OCI-LY1 (cell line): ENCODE data around the gene VEGFB.

Source experiments
- EZH2 ChIP-seq: fragments of 200-600 bp; sonication (generic), shearing (Covaris generic); IDR thresholded peaks from 2 replicates; pipeline ENCODE4 v1.8.0; 2017; ENCODE audit warnings: borderline replicate concordance, mixed run types, mild to moderate bottlenecking, antibody characterized with exemption, low read length, moderate library complexity, mixed read lengths
- TF ChIP-seq, protein P1 (sequence below): fragments of 200-600 bp; sonication (generic), shearing (Covaris generic); IDR thresholded peaks from 2 replicates; pipeline ENCODE4 v1.5.1; 2017; ENCODE audit warnings: mild to moderate bottlenecking, antibody characterized with exemption, low read length, moderate library complexity, mixed read lengths

DNA sequence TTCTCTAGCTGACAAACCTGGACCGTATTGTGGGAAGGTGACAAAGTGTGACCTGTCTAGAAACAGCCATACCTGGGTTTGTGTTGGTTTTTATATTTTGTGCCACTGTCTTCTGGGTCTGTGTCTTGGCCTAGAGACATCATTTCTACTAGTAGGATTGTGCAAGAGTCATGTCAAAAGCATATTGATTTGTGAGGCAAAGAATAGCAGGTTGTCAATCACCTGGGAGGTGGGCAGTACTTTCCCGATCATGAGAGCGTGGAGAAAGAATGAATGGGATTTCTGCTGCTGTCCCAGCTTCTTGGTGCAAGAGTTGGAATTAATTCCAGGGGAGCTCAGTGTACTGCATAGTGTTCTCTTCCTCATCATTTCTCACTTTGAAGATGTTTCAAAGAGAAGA, 32.8 kb upstream of the VEGFB start:
- TF ChIP-seq EZH2, result no peak
- TF ChIP-seq, protein P1, sequence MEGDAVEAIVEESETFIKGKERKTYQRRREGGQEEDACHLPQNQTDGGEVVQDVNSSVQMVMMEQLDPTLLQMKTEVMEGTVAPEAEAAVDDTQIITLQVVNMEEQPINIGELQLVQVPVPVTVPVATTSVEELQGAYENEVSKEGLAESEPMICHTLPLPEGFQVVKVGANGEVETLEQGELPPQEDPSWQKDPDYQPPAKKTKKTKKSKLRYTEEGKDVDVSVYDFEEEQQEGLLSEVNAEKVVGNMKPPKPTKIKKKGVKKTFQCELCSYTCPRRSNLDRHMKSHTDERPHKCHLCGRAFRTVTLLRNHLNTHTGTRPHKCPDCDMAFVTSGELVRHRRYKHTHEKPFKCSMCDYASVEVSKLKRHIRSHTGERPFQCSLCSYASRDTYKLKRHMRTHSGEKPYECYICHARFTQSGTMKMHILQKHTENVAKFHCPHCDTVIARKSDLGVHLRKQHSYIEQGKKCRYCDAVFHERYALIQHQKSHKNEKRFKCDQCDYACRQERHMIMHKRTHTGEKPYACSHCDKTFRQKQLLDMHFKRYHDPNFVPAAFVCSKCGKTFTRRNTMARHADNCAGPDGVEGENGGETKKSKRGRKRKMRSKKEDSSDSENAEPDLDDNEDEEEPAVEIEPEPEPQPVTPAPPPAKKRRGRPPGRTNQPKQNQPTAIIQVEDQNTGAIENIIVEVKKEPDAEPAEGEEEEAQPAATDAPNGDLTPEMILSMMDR, result no peak
